Suprapubic skin (tissue), 4 donors: ENCODE measurements around the gene MCM3.

Experiments used
- POLR2A ChIP-seq, 2 donors: fragments of 450-650 bp; IDR thresholded peaks; one replicate each; pipeline ENCODE4 v1.6.1; 2017; ENCODE audit warnings: antibody characterized with exemption in 2 of 2, mild to moderate bottlenecking in 2 of 2, moderate library complexity in 2 of 2
- POLR2AphosphoS5 ChIP-seq, 3 donors: sonication (generic); formaldehyde crosslinking; IDR thresholded peaks; one replicate each; pipeline ENCODE4 v1.6.1; 2017; ENCODE audit warnings: antibody characterized with exemption in 3 of 3

- no peak for TF ChIP-seq POLR2A (IDR thresholded peaks at IDR 0.05)
- no peak for TF ChIP-seq POLR2AphosphoS5 (IDR thresholded peaks at IDR 0.05)
Observed at GRCh38 chr6:52328303-52328662, 43.7 kb upstream of the MCM3 start.
